ENCODE measurements around the gene PTPRG.

The PTPRG gene

DNA sequence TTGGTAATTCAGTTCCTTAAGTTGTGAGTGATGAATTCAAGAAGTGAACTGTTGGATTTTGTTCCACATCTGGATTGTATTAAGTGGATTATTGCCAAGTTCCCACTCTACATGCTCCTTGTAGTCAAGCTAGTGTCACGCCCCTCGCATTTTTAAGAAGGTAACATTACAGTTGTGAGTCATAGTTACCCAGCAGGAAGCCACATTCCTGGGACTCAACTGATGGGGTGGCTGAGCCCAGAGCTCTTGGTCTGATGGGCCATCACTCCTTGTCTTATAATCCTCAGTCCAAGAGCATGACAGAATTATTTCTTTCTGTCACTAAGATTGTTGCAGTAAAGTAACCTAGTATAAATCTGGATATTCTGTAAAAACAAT lies 102.7 kb downstream of the PTPRG start:
- no peak for DNase-seq

- no peak for DNase-seq
Observed at GRCh38 chr3:61665121-61665520, 103.8 kb downstream of the PTPRG start.

GRCh38 chr3:61665987-61666386 lies 104.6 kb downstream of the PTPRG start:
- no peak for DNase-seq

DNA sequence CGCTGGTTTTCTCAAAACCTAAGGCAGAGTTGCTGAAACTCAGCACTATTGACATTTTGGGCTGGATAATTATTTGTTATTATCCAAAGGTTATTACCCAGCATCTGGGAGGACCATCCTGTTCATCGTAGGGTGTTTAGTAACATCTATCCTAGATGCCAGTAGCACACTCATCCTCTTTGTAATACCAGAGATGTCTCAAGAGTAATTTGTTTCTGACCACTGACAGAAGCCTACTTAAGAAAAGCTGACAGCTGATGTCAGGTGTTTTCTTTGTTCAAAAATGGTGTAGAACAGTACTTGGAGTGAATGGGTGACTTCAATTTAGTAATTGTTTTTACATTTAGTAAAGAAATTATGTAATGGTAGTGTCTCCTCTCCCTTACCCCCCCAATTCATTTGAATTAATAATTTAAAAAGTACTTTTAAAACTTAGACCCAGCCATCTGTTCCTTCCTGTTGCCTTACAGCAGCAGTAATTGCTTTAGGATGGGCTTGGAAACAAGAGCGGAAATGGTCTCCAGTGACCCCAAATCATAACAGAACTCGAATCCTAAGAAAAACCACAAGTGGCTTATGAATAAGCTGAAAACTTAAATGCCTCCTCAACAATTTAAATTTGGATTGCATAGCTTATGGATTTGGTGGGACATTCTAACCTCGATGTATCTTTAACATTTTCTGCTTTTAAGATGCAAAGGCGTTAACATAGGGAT lies 105.4 kb downstream of the PTPRG start:
- DNase-seq: no peak

GRCh38 chr3:61667383-61667782 lies 106.0 kb downstream of the PTPRG start:
- DNase-seq: no peak

- DNase-seq: no peak
Observed at GRCh38 chr3:61667814-61668213, 106.4 kb downstream of the PTPRG start.

DNA sequence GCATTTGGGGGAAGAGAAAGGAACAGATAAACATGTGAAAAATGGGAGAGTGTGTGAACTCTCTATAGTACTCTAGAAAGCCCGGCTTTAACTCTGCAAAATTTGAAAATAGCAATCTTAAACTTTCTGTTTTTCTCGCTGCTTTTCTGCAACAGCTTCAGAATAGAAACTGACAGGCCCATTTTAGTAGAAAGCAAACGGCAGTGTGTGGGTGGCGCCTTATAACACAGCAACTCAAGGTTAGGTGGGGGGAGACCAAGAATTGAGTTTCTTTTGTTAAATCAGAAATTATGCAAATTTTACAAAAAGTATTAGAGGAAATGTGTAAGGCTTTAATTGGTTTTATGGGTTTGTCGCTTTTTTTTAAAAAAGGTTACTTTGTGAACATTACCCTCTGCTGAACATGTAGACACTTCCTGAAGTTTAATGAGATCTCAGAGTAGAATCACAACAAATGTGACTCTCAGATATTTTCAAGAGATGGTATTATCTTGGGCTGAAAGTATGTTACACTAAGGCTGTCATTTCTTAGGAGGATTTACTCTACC lies 107.0 kb downstream of the PTPRG start:
- DNase-seq: no peak

DNA sequence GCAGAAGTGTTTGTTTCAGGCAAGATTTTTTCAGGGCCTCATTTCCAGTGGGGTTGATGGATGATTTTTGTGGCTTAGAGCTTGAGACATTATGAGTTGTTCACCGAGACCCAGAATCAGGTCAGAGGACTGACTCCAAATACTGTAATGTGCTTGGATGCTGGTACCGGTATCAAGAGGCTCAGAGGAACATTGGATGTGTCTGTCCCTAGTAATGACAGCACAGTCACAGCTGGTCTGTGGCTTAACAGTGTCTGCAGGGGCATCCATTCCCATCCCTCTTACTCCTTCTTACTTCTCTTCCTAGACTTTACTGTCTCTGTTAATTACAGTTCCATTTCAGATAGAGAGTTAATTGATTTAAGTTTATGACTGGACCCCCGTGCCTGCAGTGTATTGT lies 107.8 kb downstream of the PTPRG start:
- DNase-seq: no peak

DNA sequence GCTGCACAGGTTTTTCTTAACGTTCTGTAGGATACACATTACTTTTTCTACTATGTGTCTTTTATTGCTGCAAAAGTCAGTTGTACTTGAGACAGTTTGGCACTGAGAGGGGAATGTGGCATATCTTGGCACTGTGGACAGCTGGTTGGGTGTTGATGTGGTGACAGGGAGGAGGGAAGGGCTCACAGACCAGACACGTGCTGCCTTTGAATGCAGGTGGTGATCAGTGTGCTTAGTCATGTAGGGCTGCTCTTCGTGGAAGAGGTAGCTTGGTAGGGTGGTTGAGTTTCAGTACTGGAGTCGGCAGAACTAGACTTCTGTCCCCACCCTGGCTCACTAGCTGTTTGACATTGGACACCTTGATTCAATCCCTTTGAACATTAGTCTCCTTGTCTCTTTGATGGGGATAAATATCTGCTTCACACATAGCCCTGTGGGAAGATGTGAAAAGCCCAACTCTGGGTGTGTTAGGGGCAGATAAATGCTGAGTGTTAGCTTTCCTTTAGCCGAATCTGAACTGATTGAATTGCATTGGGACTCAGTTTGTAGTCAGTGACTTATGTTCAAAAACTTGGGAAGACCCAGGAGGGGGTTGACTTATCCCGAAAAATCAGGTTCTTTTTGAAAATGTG lies 108.4 kb downstream of the PTPRG start:
- DNase-seq: no peak

DNA sequence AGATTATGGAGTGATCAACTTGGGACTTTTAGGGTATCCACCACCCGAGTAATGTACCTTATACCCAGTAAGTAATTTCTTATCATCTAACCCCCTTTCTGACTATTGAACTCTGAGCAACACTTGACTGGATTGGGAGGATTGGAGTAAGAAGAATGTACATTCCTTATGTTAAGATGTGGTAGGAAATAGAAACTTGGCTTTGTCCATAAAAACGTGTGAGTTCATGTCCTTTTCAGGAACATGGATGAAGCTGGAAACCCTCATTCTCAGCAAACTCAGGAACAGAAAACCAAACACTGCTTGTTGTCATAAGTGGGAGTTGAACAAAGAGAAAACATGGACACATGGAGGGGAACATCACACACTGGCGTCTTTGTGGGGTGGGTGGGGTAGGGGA lies 112.3 kb downstream of the PTPRG start:
- DNase-seq: no peak

- DNase-seq: no peak
Observed at GRCh38 chr3:61674596-61674995, 113.2 kb downstream of the PTPRG start.

- no peak for DNase-seq
Observed at GRCh38 chr3:61679026-61679425, 117.7 kb downstream of the PTPRG start.

- DNase-seq: no peak
Observed at GRCh38 chr3:61680617-61681016, 119.2 kb downstream of the PTPRG start.

DNA sequence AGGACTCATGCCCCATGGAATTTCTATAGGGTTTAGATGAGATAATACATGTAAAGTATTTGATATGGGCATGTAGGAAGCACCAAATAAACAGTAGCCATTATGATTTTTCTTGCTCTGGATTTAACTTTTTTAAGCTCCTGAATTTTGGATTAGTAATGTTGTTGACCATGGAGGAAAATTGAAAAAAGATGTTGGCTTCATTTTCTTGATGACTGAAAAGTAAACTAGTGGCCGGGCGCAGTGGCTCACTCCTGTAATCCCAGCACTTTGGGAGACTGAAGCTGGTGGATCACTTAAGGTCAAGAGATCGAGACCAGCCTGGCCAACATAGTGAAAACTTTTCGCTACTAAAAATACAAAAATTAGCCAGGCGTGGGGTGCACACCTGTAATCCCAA lies 120.3 kb downstream of the PTPRG start:
- no peak for DNase-seq

DNA sequence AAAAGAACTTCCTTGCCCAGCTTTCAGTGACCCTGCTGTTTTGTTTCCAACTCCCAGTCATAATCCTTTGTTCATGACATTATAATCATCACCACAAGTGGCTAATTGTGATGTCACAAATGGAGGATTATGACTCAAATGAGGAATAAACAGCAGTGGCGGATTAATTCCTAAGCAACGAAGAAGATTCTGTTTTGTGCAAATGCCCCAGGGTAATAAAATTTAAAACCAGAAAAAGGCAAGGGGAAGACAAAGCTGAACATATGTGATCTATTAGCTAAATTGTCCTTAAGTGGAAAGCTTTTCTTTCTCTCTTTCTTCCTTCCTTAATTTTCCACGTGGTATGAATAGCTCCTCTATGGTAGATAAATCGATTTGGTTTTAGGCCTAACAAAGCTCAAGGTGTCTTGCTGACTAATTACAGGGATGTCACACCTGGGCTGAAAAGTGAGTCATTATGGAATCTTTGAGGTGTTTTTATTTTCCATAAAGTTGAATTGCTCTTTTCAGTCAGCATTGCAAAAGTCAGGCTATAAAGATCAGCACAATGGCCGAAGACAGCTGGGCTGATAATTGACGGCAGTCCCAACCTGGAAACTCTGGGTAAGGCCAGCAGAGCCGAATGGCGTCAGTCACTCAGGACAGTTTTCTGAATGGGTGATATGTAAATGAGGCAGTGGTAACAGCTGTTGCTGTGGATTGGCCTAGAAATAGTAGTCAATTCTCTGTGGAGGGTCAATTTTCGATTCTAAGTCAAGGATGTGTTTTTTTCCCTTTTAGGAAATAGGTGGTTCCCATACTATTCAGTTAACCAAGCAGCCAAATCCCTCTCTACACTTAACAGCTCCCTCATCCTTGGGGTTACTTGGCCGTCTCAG lies 121.5 kb downstream of the PTPRG start:
- no peak for DNase-seq

- no peak for DNase-seq
Observed at GRCh38 chr3:61683549-61684236, 122.3 kb downstream of the PTPRG start.

- DNase-seq: no peak
Observed at GRCh38 chr3:61684386-61684785, 123.0 kb downstream of the PTPRG start.

GRCh38 chr3:61685755-61686154 lies 124.4 kb downstream of the PTPRG start:
- no peak for DNase-seq

DNA sequence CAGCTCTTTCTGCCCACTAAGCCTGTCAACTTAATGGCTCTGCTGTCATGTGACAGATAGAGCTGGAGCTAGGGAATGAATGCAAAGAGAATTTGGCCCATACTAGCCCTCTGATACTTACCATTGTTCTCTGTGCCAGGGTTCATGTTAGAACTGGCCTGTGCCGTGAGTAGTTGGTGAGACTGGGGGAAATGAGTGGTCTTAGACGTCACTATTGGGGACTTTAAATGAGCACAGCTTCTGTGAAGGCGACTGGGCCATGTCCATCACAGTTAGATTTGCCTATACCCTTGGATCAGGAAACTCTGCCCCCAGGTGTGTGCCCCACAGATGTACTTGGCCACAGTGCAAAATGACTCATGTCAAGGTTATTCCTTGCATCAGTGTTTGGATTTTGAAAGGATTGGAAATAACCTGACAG lies 124.9 kb downstream of the PTPRG start:
- no peak for DNase-seq

GRCh38 chr3:61687206-61687605 lies 125.8 kb downstream of the PTPRG start:
- no peak for DNase-seq

DNA sequence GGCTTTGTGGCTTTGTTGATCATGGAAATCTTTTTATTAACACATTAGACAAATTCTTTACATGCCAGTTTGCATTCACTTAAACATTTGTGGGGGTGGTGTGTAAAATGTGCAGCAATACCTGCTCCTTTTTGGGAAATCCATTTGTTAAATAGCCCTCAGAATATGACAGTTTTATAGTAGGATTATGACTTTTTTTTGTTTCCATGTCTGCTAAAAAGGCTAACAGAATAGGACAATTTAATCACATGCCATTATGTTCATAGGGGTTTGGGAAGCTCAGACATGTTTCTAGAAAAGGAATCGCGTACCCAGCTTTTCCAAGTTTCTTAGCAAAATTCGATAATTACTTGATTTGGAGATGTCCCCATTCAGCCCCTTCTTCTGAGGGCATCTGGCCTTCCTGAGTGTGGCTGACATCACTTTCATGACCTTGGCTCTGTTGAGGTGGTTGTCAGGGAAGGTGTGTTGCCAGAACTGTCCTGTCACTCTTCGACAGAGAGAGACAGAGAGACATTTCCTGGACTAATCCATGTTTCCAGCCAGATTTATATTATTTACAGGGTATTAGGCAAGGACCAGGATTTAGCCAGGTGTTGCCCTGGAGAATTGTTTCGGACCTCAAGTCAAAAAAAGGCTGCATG lies 126.4 kb downstream of the PTPRG start:
- no peak for DNase-seq

- no peak for DNase-seq
Observed at GRCh38 chr3:61688307-61688984, 127.1 kb downstream of the PTPRG start.
